Measurements from ENCODE around the gene ZBTB7C. TPM values are rescaled to one million over a fixed set of nuclear protein-coding genes. Genes with fewer than 3 reads are reported as not detected.

The ZBTB7C gene
- total RNA-seq, 1 experiment from 2014 or later, result 0.33 TPM

DNA sequence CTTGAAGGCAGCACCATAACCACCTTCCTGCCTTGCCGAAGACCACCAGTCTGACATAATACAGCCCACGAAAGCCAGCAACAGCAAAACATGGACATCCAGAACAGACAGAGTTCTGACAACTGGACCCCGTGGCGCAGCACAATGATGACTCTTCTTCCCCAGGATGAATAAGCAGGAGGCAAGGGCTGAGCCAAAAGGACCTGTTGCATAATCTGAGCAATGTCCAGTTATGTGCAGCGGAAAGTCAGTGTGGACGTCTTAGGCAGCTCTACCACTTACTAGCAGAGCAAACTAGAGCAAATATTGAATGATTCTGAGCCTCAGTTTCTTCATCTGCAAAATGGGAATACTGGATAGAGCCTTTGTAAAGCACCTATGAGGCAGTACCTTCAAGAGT, 225.1 kb downstream of the ZBTB7C start:
- Histone ChIP-seq H2AFZ (ENCODE audit: low read length) (no peak overlapping the region), H3K14ac (ENCODE audit: insufficient read depth, low read length) (no peak overlapping the region), H3K79me2 (ENCODE audit: insufficient read depth, low read length) (no peaks in the 10 kb centered on the region), H2BK20ac (ENCODE audit: low read depth, low read length, poor library complexity, severe bottlenecking) (no peak overlapping the region), H3K23me2 (ENCODE audit: insufficient read length, low read depth, low read length, poor library complexity, severe bottlenecking) (no peaks in the 10 kb centered on the region), H2BK12ac (ENCODE audit: insufficient read length, low read depth, low read length) (no peak overlapping the region), H2BK120ac (ENCODE audit: low read depth, low read length, poor library complexity, severe bottlenecking) (no peak overlapping the region), H3K27ac (ENCODE audit: insufficient read length, low read depth, low read length) (no peak overlapping the region), H3K4me2 (ENCODE audit: insufficient read depth, insufficient read length, low read length) (no peak overlapping the region), H3K23ac (ENCODE audit: insufficient read length, low read depth, low read length) (no peak overlapping the region), H3K4ac (ENCODE audit: low read depth, low read length) (no peak overlapping the region), H3K27me3 (ENCODE audit: insufficient read depth, low read length) (no peaks in the 10 kb centered on the region; the same call in 1 of the 2 replicates), H4K8ac (replicated peaks; ENCODE audit: insufficient read length, low read depth, low read length) (no peak overlapping the region), H3K9ac (ENCODE audit: extremely low read depth, insufficient read length, low read length) (no peak overlapping the region), H4K20me1 (ENCODE audit: control insufficient read depth, insufficient read depth, insufficient read length) (no peaks in the 10 kb centered on the region), H4K91ac (ENCODE audit: insufficient read length, low read depth, low read length) (no peak overlapping the region), H3K18ac (ENCODE audit: insufficient read length, low read depth, low read length) (no peak overlapping the region), H2AK5ac (ENCODE audit: insufficient read length, low read length) (no peak overlapping the region), H3K4me1 (ENCODE audit: insufficient read depth, low read length) (peaks cover 5% of the 10 kb centered on the region; the same call in 1 of the 2 replicates), H3T11ph (ENCODE audit: low read length) (no peak overlapping the region), H2BK15ac (ENCODE audit: low read depth, low read length) (no peak overlapping the region), H3K56ac (ENCODE audit: insufficient read length, low read depth, low read length) (no peak overlapping the region), H3K79me1 (ENCODE audit: insufficient read depth, low read depth, low read length, poor library complexity, severe bottlenecking) (no peaks in the 10 kb centered on the region), H3K9me3 (ENCODE audit: control insufficient read depth, low read depth, low read length) (no peaks in the 10 kb centered on the region), H2BK5ac (ENCODE audit: insufficient read length, low read length) (no peak overlapping the region), H4K5ac (ENCODE audit: insufficient read length, low read depth, low read length) (no peak overlapping the region)
- TF ChIP-seq, protein P1, sequence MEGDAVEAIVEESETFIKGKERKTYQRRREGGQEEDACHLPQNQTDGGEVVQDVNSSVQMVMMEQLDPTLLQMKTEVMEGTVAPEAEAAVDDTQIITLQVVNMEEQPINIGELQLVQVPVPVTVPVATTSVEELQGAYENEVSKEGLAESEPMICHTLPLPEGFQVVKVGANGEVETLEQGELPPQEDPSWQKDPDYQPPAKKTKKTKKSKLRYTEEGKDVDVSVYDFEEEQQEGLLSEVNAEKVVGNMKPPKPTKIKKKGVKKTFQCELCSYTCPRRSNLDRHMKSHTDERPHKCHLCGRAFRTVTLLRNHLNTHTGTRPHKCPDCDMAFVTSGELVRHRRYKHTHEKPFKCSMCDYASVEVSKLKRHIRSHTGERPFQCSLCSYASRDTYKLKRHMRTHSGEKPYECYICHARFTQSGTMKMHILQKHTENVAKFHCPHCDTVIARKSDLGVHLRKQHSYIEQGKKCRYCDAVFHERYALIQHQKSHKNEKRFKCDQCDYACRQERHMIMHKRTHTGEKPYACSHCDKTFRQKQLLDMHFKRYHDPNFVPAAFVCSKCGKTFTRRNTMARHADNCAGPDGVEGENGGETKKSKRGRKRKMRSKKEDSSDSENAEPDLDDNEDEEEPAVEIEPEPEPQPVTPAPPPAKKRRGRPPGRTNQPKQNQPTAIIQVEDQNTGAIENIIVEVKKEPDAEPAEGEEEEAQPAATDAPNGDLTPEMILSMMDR (conservative IDR thresholded peaks at IDR 0.05), result no peak
- Mint-ChIP-seq H3K4me3 (no peak overlapping the region), H3K4me1 (peaks cover 23 to 29% of the 10 kb centered on the region in 2 experiments), H3K9me3 (no peaks in the 10 kb centered on the region), H3K27me3 (ENCODE audit: low read depth) (peaks cover 8% of the 10 kb centered on the region), H3K27ac (no peak overlapping the region), H3K36me3 (ENCODE audit: insufficient read depth in 1 of 3, low read depth in 3 of 3) (no peaks in the 10 kb centered on the region)
- DNase-seq, result no peak
- WGBS (ENCODE audit: extremely low coverage, insufficient read length, low lambda C conversion rate), result no CpG with 5 or more reads among the region's 6 CpGs

Data from H9 (cell line).